OCI-LY1 (cell line): ENCODE results near the gene PARD6B.

Source experiments
- H2AFZ ChIP-seq: fragments of 200-600 bp; sonication (generic), shearing (Covaris generic); 2 replicates; pipeline ENCODE4 v1.6.0; 2014; ENCODE audit warnings: antibody characterized with exemption, mild to moderate bottlenecking, low read length
- H3F3A ChIP-seq: fragments of 200-600 bp; sonication (generic), shearing (Covaris generic); 2 replicates; pipeline ENCODE4 v1.6.0; 2014; ENCODE audit warnings: mild to moderate bottlenecking, antibody characterized with exemption, low read length, moderate library complexity; ENCODE audit not compliant: insufficient read depth
- H3K27ac ChIP-seq: fragments of 200-600 bp; sonication (generic); 2 replicates; pipeline ENCODE4 v1.5.1; 2014; ENCODE audit warnings: low read length, mixed run types, mild to moderate bottlenecking, low read depth; ENCODE audit not compliant: poor library complexity, severe bottlenecking
- H3K27me3 ChIP-seq: fragments of 200-600 bp; sonication (generic); 2 replicates; pipeline ENCODE4 v1.6.0; 2014; ENCODE audit warnings: antibody characterized with exemption, mild to moderate bottlenecking, low read length, moderate library complexity; ENCODE audit not compliant: insufficient read depth
- H3K36me3 ChIP-seq: fragments of 200-600 bp; sonication (generic); 2 replicates; pipeline ENCODE4 v1.6.1; 2014; ENCODE audit warnings: mild to moderate bottlenecking, antibody characterized with exemption, low read length, moderate library complexity, mixed read lengths; ENCODE audit not compliant: insufficient read depth
- H3K4me1 ChIP-seq: fragments of 200-600 bp; sonication (generic); 2 replicates; pipeline ENCODE4 v1.5.1; 2014; ENCODE audit warnings: mild to moderate bottlenecking, low read length, moderate library complexity; ENCODE audit not compliant: insufficient read depth, severe bottlenecking
- H3K4me2 ChIP-seq: fragments of 200-600 bp; sonication (generic), shearing (Covaris generic); 2 replicates; pipeline ENCODE4 v1.6.1; 2014; ENCODE audit warnings: low read length
- H3K4me3 ChIP-seq: fragments of 200-600 bp; sonication (generic); 2 replicates; pipeline ENCODE4 v1.5.1; 2014; ENCODE audit warnings: low read length, low read depth, mild to moderate bottlenecking, mixed read lengths; ENCODE audit not compliant: poor library complexity, severe bottlenecking
- H3K79me2 ChIP-seq: fragments of 200-600 bp; shearing (Covaris generic); 2 replicates; pipeline ENCODE4 v1.6.1; 2016; ENCODE audit warnings: mixed run types, low read length, mixed read lengths; ENCODE audit not compliant: insufficient read depth
- H3K9ac ChIP-seq: fragments of 200-600 bp; sonication (generic), shearing (Covaris generic); 2 replicates; pipeline ENCODE4 v1.6.1; 2014; ENCODE audit warnings: mild to moderate bottlenecking, low read length, mixed read lengths
- H3K9me2 ChIP-seq: fragments of 200-600 bp; sonication (generic), shearing (Covaris generic); 2 replicates; pipeline ENCODE4 v1.6.1; 2014; ENCODE audit warnings: low read depth, mild to moderate bottlenecking, low read length, mixed read lengths
- H3K9me3 ChIP-seq: fragments of 200-600 bp; shearing (Covaris generic); 2 replicates; pipeline ENCODE4 v1.6.1; 2014; ENCODE audit warnings: low read length, mixed read lengths
- H4K20me1 ChIP-seq: fragments of 200-600 bp; sonication (generic), shearing (Covaris generic); 2 replicates; pipeline ENCODE4 v1.6.0; 2016; ENCODE audit warnings: mild to moderate bottlenecking, low read length; ENCODE audit not compliant: insufficient read depth
- CTCF ChIP-seq: fragments of 200-600 bp; sonication (generic), shearing (Covaris generic); IDR thresholded peaks from 2 replicates; pipeline ENCODE4 v1.5.1; 2017; ENCODE audit warnings: mild to moderate bottlenecking, antibody characterized with exemption, low read length, moderate library complexity, mixed read lengths
- EZH2 ChIP-seq: fragments of 200-600 bp; sonication (generic), shearing (Covaris generic); IDR thresholded peaks from 2 replicates; pipeline ENCODE4 v1.8.0; 2017; ENCODE audit warnings: borderline replicate concordance, mixed run types, mild to moderate bottlenecking, antibody characterized with exemption, low read length, moderate library complexity, mixed read lengths

PARD6B gene

GRCh38 chr20:50788045-50788991 is 56.9 kb downstream of the PARD6B start:
- Histone ChIP-seq H3K9me2 (no peaks in the 10 kb centered on the region), H3K9me3 (no peaks in the 10 kb centered on the region), H2AFZ (no peak overlapping the region), H3K79me2 (no peaks in the 10 kb centered on the region), H3K27me3 (no peaks in the 10 kb centered on the region), H3K9ac (no peak overlapping the region), H3K4me3 (no peak overlapping the region), H3F3A (no peaks in the 10 kb centered on the region), H3K4me1 (peaks cover 22% of the 10 kb centered on the region), H3K36me3 (no peaks in the 10 kb centered on the region), H4K20me1 (no peaks in the 10 kb centered on the region), H3K27ac (no peak overlapping the region), H3K4me2 (no peak overlapping the region)
- TF ChIP-seq EZH2: no peak
- peak; percentile 44; the same call in 1 of the 2 replicates for TF ChIP-seq CTCF

- H3K9me3 ChIP-seq: no peaks in the 10 kb centered on the region
- TF ChIP-seq EZH2: no peak
- no peak for TF ChIP-seq CTCF
- H2AFZ ChIP-seq: no peak overlapping the region
- H3K27ac ChIP-seq: no peak overlapping the region
- H3K79me2 ChIP-seq: no peaks in the 10 kb centered on the region
- peaks cover 29% of the 10 kb centered on the region for H3K4me1 ChIP-seq
- H4K20me1 ChIP-seq: no peaks in the 10 kb centered on the region
- peak overlapping the region; percentile 70; the same call in 1 of the 2 replicates for H3K9ac ChIP-seq
- no peaks in the 10 kb centered on the region for H3K9me2 ChIP-seq
- no peaks in the 10 kb centered on the region for H3K27me3 ChIP-seq
- no peaks in the 10 kb centered on the region for H3F3A ChIP-seq
- H3K4me3 ChIP-seq: no peak overlapping the region
- H3K36me3 ChIP-seq: no peaks in the 10 kb centered on the region
- peak overlapping the region; percentile 64; the same call in 1 of the 2 replicates for H3K4me2 ChIP-seq
These were observed 58.7 kb downstream of the PARD6B start for GRCh38 chr20:50789968-50790650.

GRCh38 chr20:50790651-50791277 is 59.4 kb downstream of the PARD6B start:
- peak overlapping the region; percentile 30 for H3K4me3 ChIP-seq
- H3K9ac ChIP-seq: peak overlapping the region; percentile 70
- H3K27me3 ChIP-seq: no peaks in the 10 kb centered on the region
- no peaks in the 10 kb centered on the region for H3K36me3 ChIP-seq
- peaks cover 31% of the 10 kb centered on the region for H3K4me1 ChIP-seq
- peak overlapping the region; percentile 84 for H2AFZ ChIP-seq
- H3K9me2 ChIP-seq: no peaks in the 10 kb centered on the region
- H3F3A ChIP-seq: no peaks in the 10 kb centered on the region
- H3K79me2 ChIP-seq: no peaks in the 10 kb centered on the region
- peak overlapping the region; percentile 79 for H3K27ac ChIP-seq
- H3K9me3 ChIP-seq: no peaks in the 10 kb centered on the region
- H4K20me1 ChIP-seq: no peaks in the 10 kb centered on the region
- H3K4me2 ChIP-seq: peak overlapping the region; percentile 64
- TF ChIP-seq CTCF: peak; percentile 79
- TF ChIP-seq EZH2: no peak
